Endothelial cell of umbilical vein (primary cell): ENCODE data around the gene PTTG1IP. TPM values are rescaled to one million over a fixed set of nuclear protein-coding genes. Genes with fewer than 3 reads are reported as not detected.

Experiments used
- BruUV-seq: library from RNA; stranded (reverse); fragments of 400-500 nt; replicated peaks from 2 replicates; lab custom pipeline; 2021; lab: Mats Ljungman, UMichigan
- CTCF ChIA-PET: fragments of 300-600, 350-600 bp; sonication (Branson Sonifier 250); formaldehyde crosslinking; loops from one replicate; lab custom pipeline; 2021; ENCODE audit warnings: antibody characterized with exemption, inconsistent platforms; lab: Charles Lee
- POLR2A ChIA-PET: fragments of 300-600, 350-600 bp; sonication (Branson Sonifier 250); formaldehyde crosslinking; loops from one replicate; lab custom pipeline; 2021; ENCODE audit warnings: antibody characterized with exemption, inconsistent platforms; lab: Charles Lee
- DNase-seq: peaks from one replicate; pipeline ENCODE4 v3.0.0-alpha.2; 2011; ENCODE audit warnings: low read depth, low spot score
- FAIRE-seq: peaks from 2 replicates; lab custom pipeline; 2011; peaks lifted over from hg19 to GRCh38; lab: Jason Lieb, UNC
- H2AFZ ChIP-seq: 2 replicates; pipeline ENCODE4 v1.6.0; 2012; ENCODE audit warnings: low read depth, low read length, control low read depth, inconsistent platforms
- H3K27ac ChIP-seq: 2 replicates; pipeline ENCODE4 v1.5.1; 2011; ENCODE audit warnings: low read depth, mild to moderate bottlenecking, control low read depth, low read length, moderate library complexity; ENCODE audit not compliant: insufficient read depth
- H3K27me3 ChIP-seq, 2 experiments: 2 replicates each; pipeline versions ENCODE4 v1.6.0 to v1.6.1; 2011; ENCODE audit warnings: low read length in 2 of 2, mixed read lengths in 1 of 2; ENCODE audit not compliant: control insufficient read depth in 2 of 2, insufficient read depth in 2 of 2
- H3K36me3 ChIP-seq, 2 experiments: 2 replicates in 1 of 2; 3 replicates in 1 of 2; pipeline ENCODE4 v1.5.1; 2011; ENCODE audit warnings: low read length in 2 of 2, mild to moderate bottlenecking in 1 of 2, moderate library complexity in 1 of 2; ENCODE audit not compliant: control insufficient read depth in 2 of 2, insufficient read depth in 2 of 2; ENCODE audit errors: extremely low read depth in 1 of 2
- H3K4me1 ChIP-seq: 3 replicates; pipeline ENCODE4 v1.5.1; 2011; ENCODE audit warnings: mild to moderate bottlenecking, low read length; ENCODE audit not compliant: control insufficient read depth, insufficient read depth; ENCODE audit errors: extremely low read depth
- H3K4me2 ChIP-seq: 2 replicates; pipeline ENCODE4 v1.6.1; 2011; ENCODE audit warnings: low read length, control low read depth, mixed read lengths; ENCODE audit not compliant: insufficient read depth
- H3K4me3 ChIP-seq, 3 experiments: fragments of 200-600 bp in 1 of 3; sonication (generic), shearing (Covaris generic) in 1 of 3; replicated peaks in 1 of 3; 2 replicates each; pipeline ENCODE4 v1.5.1; 2011 to 2016; ENCODE audit warnings: control low read depth in 3 of 3, low read length in 3 of 3, mild to moderate bottlenecking in 2 of 3, inconsistent platforms in 1 of 3, low read depth in 1 of 3, moderate library complexity in 1 of 3; ENCODE audit not compliant: insufficient read depth in 1 of 3
- H3K79me2 ChIP-seq: 2 replicates; pipeline ENCODE4 v1.6.0; 2012; ENCODE audit warnings: low read length, inconsistent platforms; ENCODE audit not compliant: control insufficient read depth, insufficient read depth
- H3K9ac ChIP-seq: replicated peaks from 2 replicates; pipeline ENCODE3; 2011; ENCODE audit warnings: low read length, control low read depth; ENCODE audit not compliant: insufficient read depth; ENCODE audit errors: extremely low read depth
- H3K9me1 ChIP-seq: replicated peaks from 3 replicates; pipeline ENCODE4 v1.6.0; 2011; ENCODE audit warnings: mild to moderate bottlenecking, low read length; ENCODE audit not compliant: control insufficient read depth, insufficient read depth; ENCODE audit errors: extremely low read depth
- H3K9me3 ChIP-seq: replicated peaks from 2 replicates; pipeline ENCODE4 v1.5.1; 2012; ENCODE audit warnings: low read length, inconsistent platforms; ENCODE audit not compliant: control insufficient read depth, insufficient read depth
- H4K20me1 ChIP-seq: replicated peaks from 2 replicates; pipeline ENCODE3; 2011; ENCODE audit warnings: mild to moderate bottlenecking, low read length; ENCODE audit not compliant: control insufficient read depth, insufficient read depth; ENCODE audit errors: extremely low read depth
- CTCF ChIP-seq, 2 donors: IDR thresholded peaks; 1 replicate in 1 of 2; 2 replicates in 1 of 2; pipeline ENCODE4 v1.5.1; 2011; ENCODE audit warnings: low read length in 2 of 2, mild to moderate bottlenecking in 2 of 2, moderate library complexity in 2 of 2, control low read depth in 1 of 2, inconsistent platforms in 1 of 2, low read depth in 1 of 2; ENCODE audit not compliant: insufficient read depth in 1 of 2; ENCODE audit errors: extremely low read depth in 1 of 2
- EZH2 ChIP-seq: IDR thresholded peaks from 2 replicates; pipeline ENCODE4 v1.6.1; 2012; ENCODE audit warnings: borderline replicate concordance, low read depth, mild to moderate bottlenecking, moderate library complexity, low read length, inconsistent platforms; ENCODE audit not compliant: severe bottlenecking
- FOS ChIP-seq: IDR thresholded peaks from 2 replicates; pipeline ENCODE4 v1.6.1; 2011; ENCODE audit warnings: mild to moderate bottlenecking, low read length, moderate library complexity, borderline replicate concordance; ENCODE audit not compliant: insufficient read depth
- GATA2 ChIP-seq: IDR thresholded peaks from 2 replicates; pipeline ENCODE4 v1.7.0; 2011; ENCODE audit warnings: low read depth, mild to moderate bottlenecking, moderate library complexity, mixed read lengths, low read length; ENCODE audit not compliant: insufficient read length, insufficient read depth
- JUN ChIP-seq: IDR thresholded peaks from 2 replicates; pipeline ENCODE4 v1.6.1; 2011; ENCODE audit warnings: borderline replicate concordance, low read depth; ENCODE audit not compliant: insufficient read length, insufficient read depth
- MAX ChIP-seq: IDR thresholded peaks from 2 replicates; pipeline ENCODE4 v1.6.1; 2011; ENCODE audit not compliant: insufficient read depth, insufficient read length
- MYC ChIP-seq: IDR thresholded peaks from one replicate; pipeline ENCODE4 v1.6.1; 2011; ENCODE audit warnings: mild to moderate bottlenecking, low read depth, low read length
- POLR2A ChIP-seq: IDR thresholded peaks from 2 replicates; pipeline ENCODE4 v1.6.1; 2012; ENCODE audit warnings: low read depth, mild to moderate bottlenecking, control low read depth, low read length
- POLR2AphosphoS5 ChIP-seq: IDR thresholded peaks from 2 replicates; pipeline ENCODE4 v1.6.1; 2012; ENCODE audit warnings: low read depth, mild to moderate bottlenecking, control low read depth, low read length, moderate library complexity; ENCODE audit not compliant: insufficient read depth
- dilution Hi-C: fragments of 300-500 bp; cut with MboI; formaldehyde crosslinking; loops from one replicate; pipeline ENCODE4 v1.15.0; 2019; ENCODE audit warnings: low sequenced_read_pairs; ENCODE audit not compliant: extremely low pct_ligation_motif_present
- intact Hi-C: fragments of 100-400 bp; cut with micrococcal nuclease; formaldehyde crosslinking; loops from one replicate; pipeline ENCODE4 v1.10.0; 2022
- polyA plus RNA-seq, 4 experiments: library from polyadenylated mRNA; depleted of rRNA in 3 of 4; stranded (reverse) in 3 of 4; unstranded in 1 of 4; fragments of >200 nt; gene quantifications; 2 replicates each; pipeline versions ENCODE4 v1.2.1 to v1.2.3, GENCODE V29; 2011 to 2012; ENCODE audit warnings: missing spikeins in 1 of 4
- total RNA-seq: library from RNA; stranded (reverse); gene quantifications from 2 replicates; pipeline ENCODE4 v1.2.3, GENCODE V29; 2021

PTTG1IP gene
- total and polyA plus RNA-seq, 2 donors (not counting 3 experiments of a cell fraction or from before 2014, with no cell fraction given): 342 to 415 TPM

GRCh38 chr21:44848821-44849521 is 24.5 kb downstream of the PTTG1IP start:
- POLR2A ChIA-PET: no interaction called here
- dilution Hi-C loops (no loop called here), intact Hi-C loops (no loop called here)
- FAIRE-seq: no peak
- BruUV-seq: no TSS peak
- no peak for DNase-seq
- CTCF ChIA-PET: no interaction called here
- no peaks in the 10 kb centered on the region for H3K9me1 ChIP-seq
- H3K4me3 ChIP-seq: no peak overlapping the region
- no peak overlapping the region for H3K27ac ChIP-seq
- H3K4me1 ChIP-seq: peaks cover 16% of the 10 kb centered on the region
- peaks cover 16% of the 10 kb centered on the region for H3K79me2 ChIP-seq
- no peaks in the 10 kb centered on the region for H3K9me3 ChIP-seq
- peaks cover 7% of the 10 kb centered on the region for H4K20me1 ChIP-seq
- TF ChIP-seq JUN (no peak), CTCF (IDR thresholded peaks at IDR 0.05; ENCODE audit: extremely low read depth in 1 of 2, insufficient read depth in 1 of 2, low read depth in 1 of 2, low read length in 2 of 2) (no peak), POLR2AphosphoS5 (no peak), MAX (no peak), POLR2A (no peak), FOS (no peak), GATA2 (no peak), EZH2 (no peak), MYC (no peak)
- no peak overlapping the region for H2AFZ ChIP-seq
- H3K27me3 ChIP-seq: peaks cover 0 to 4% of the 10 kb centered on the region in 2 experiments
- peaks cover 26 to 35% of the 10 kb centered on the region in 2 experiments for H3K36me3 ChIP-seq
- no peak overlapping the region for H3K4me2 ChIP-seq
- H3K9ac ChIP-seq: no peak overlapping the region
